GM21528 (cell line): Measurements from ENCODE around the gene MYT1.
"Not testable (repeated sequence)": the region's sequence is repeated elsewhere in the genome, so short reads cannot be mapped to it uniquely, and the experiment has no call there.

Source experiments
- ATAC-seq: cut with Tn5 transposase; IDR thresholded peaks from one replicate; pipeline ENCODE4 v1.9.1; 2021; ENCODE audit warnings: mild to moderate bottlenecking, moderate library complexity; ENCODE audit not compliant: unreplicated experiment, low FRiP score

Gene MYT1

DNA sequence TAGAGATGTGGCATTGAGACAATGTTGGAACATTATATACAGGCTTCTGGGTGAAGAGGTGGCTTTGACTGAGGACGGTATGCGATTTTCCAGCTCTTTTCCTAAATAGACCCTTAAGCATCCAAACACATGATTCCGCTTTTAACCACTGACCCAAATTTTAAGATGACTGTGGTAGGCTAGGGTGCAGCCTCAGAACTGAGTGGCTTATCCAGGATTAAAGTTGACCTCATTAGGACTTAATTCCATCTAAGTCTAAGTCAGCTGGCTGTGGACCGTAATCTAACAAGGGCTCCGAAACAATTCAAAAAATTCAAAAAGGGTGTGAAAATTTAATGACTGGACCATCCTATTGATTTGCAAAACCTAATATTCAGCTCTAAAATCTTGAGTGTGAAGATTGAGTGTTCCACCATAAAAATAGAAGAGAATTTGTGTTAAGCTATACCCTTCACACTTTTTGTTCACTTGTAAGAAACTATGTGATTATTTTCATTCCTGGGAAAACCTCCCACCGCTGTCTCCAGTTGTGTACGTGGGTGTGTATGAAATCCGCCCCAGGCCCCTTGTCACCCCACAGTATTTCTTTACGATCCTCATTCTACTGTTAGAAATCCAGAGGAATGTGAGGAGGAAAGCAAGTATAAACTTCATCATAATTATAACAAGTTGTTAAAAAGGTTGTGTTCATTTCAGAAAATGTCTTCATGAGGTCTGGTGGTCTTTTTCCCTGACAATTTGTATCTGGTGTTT lies 94.0 kb downstream of the MYT1 start:
- ATAC-seq: no peak

DNA sequence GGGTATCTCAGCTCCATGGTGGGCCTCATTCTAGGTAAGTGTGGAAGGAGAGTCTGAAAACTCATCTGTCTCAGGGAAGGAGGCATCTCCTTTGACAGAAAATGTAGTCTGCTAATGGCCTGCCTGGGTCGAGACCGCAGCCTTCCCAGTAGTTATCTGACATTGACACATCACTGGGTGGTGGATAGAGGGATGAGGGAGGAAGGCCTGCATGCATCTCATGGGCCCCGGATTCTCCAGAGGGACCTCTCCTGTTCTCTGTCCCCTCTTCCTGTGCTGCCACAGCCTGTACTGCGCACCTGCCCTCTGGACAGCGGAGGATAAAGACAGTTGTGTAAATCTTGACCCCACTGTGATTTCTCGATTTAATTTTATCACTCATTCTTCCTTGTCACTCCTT lies 96.0 kb downstream of the MYT1 start:
- ATAC-seq: no peak

DNA sequence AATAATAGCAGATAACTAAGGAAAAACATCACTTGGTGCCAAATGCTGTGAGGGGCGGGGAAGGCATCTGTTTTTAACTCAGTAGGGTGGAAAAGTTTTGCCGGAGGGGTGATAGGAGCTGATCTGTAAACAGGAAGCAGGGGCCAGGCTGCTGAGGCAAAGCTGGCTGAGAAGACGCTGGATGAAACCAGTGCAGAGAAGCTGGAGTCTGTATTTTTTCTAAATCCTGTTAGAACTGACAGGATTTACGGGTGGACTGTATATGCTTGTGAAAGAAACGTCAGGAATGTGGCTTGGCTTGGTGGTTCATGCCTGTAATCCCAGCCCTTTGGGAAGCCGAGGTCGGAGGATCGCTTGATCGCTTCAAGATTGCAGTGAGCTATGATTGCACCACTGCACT lies 96.9 kb downstream of the MYT1 start:
- no peak for ATAC-seq

DNA sequence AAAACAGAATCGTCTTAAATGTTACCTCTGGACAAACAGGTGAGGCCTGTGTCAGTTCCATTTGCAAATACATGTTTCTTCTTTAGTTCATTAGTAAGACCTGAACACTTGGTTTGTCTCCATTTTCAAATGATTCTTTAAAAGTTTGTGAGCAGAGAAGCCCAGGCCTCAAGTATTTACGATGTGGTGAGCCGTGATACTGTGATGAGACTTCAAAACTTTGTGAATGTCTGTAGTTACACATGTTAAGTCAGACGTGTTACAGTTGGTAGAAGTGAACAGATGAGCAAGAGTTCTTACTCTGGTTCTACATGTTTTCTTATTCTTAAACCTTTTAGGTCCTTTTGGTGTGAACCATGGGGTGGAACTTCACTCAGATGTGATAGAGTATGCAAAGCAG lies 99.8 kb downstream of the MYT1 start:
- no peak for ATAC-seq

DNA sequence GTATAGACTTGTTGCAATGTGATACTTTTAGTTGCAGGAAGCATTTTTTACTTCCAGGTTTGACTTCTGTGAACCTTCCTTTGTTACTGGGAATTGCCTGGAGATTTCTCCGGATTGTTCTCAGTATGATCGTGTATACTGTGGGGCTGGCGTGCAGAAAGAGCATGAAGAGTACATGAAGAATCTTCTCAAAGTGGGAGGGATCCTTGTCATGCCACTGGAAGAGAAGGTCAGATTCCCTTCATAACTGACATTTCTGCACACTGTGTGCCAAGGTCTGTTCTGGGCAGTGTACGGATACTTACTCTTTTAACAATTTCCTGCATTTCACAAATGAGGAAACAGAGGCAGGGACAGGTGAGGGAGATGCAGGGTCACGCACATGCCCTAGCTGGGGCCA lies 100.9 kb downstream of the MYT1 start:
- ATAC-seq: no peak

DNA sequence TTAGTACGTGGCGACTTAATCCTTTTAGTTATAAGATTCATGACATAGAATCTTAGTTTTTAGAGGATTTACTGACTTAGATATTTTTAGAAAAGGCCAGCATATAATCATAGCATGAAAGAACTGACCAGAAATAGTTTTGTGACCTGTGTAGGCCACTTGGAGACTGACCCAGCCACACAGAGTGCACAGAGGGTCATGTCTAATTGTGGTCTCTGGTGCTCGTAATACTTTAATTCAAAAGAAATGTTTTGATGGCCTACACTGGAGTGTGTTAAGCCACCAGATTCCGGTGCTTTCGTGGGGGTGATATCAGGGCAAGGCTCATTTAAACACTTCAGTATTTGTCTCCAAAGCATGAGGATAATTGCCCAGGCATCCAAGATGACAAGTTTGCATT lies 102.7 kb downstream of the MYT1 start:
- no peak for ATAC-seq

DNA sequence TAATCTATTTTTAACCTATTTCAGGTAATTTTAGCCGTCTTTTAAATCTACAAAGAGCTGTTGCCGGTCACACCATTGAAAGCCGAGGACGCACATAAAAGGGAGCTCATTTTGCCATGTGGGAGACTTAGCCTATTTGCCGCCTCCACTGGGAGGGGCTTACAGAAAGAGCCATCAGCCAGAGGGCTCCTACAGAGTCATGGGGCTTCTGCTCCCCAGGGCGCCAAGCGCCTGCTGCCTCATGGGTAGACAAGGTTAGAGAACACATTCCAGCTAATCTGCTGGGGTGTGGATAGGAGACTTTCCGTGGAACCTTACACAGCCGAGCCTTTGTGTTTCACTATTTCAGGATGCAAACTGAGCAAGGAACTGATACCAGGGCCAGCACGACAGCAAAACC lies 103.9 kb downstream of the MYT1 start:
- ATAC-seq: no peak

DNA sequence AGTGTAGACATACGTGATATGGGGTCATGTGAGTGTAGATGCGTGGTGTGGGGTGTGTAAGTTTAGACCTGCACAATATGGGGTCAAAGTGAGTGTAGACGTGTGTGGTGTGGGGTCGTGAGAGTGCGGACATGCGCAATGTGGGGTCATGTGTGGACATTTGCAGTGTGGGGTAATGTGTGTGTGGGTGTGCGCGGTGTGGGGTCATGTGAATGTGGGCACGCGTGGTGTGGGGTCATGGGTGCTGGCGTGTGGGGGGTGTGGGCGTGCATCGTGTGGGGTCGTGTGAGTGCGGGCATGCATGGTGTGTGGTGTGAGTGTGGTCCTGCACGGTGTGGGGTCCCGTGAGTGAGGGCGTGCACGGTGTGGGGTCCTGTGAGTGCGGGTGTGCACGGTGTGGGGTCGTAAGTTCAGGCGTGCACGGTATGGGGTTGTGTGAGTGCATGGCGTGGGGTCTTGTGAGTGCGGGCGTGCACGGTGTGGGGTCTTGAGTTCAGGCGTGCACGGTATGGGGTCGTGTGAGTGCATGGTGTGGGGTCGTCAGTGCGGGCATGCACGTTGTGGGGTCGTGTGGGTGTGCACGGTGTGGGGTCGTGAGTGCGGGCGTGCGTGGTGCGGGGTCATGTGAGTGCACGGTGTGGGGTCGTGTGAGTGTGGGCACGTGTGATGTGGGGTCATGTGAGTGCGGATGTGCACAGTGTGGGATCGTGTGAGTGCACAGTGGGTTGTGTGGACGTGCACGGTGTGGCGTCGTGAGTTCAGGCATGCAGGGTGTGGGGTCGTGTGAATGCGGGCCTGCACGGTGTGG lies 105.6 kb downstream of the MYT1 start:
- ATAC-seq: no peak

DNA sequence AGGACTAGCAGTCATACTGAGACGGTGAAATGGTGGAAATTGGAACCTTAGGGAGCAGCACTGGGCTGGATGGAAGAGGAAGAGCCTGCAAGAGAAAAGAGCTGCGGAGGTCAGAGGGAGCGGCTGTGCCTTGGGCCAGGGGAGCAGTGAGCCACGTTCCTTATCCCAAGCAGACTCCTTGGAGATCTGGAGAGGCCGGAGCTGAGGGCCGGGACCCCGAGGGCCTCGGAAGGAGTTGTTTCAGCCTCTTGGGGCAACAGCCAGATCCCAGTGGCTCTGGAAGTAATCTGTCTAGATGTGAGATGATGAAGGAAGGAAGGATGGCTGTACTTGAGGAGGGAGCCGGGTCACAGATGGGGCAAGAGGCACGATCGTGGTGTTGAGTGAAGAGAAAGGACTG lies 107.4 kb downstream of the MYT1 start:
- ATAC-seq: no peak

DNA sequence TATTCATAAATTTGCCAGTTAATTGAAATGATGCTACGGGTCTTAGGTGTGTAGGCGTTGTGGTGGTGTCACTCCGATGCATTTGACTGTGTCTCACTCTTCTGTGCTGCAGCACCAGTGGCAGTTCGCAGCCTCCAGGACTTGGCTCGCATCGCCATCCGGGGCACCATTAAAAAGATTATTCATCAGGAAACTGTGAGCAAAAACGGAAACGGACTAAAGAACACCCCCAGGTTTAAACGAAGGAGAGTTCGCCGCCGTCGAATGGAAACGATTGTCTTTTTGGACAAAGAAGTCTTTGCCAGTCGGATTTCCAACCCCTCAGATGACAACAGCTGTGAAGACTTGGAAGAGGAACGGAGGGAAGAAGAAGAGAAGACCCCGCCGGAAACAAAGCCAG lies 108.9 kb downstream of the MYT1 start:
- no peak for ATAC-seq

DNA sequence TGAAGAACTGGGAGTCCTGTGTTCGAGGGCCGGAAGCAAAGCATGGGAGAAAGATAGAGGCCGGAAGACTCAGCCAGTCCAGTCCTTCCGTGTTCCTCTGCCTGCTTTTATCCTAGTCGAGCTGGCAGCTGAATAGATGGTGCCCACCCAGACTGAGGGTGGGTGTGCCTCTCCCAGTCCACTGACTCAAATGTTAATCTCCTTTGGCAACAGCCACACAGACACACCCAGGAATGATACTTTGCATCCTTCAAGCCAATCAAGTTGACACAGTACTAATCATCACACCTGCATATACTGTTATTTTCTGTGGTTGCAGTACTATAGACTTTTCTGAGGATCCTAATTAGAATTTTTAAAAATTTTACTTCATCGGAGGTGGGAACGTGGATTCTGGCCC lies 112.6 kb downstream of the MYT1 start:
- no peak for ATAC-seq

DNA sequence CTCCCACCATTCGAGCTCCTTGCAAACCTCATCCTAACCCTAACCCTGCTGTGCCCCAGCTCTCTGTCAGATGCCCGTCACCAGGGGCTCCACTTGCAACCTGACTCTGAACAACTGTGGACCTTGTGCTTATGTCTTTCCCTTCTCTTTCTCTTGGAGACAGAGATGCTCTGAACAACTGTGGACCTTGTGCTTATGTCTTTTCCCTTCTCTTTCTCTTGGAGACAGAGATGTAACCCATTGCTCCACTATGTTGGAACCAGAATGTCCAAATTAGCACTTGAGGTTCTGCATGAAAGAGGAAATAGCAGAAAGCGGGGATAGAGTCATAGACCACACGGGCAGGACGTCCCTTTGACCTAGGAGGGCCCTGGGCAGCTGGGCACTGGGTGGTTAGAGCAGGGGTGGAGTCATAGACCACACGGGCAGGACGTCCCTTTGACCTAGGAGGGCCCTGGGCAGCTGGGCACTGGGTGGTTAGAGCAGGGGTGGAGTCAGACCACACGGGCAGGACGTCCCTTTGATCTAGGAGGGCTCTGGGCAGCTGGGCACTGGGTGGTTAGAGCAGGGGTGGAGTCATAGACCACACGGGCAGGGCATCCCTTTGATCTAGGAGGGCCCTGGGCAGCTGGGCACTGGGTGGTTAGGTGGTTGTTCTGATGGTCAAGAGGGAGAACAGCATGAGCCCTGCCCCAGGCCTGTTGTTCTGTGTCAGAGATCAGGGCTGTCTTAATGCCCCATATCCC lies 113.5 kb downstream of the MYT1 start:
- ATAC-seq: no peak

DNA sequence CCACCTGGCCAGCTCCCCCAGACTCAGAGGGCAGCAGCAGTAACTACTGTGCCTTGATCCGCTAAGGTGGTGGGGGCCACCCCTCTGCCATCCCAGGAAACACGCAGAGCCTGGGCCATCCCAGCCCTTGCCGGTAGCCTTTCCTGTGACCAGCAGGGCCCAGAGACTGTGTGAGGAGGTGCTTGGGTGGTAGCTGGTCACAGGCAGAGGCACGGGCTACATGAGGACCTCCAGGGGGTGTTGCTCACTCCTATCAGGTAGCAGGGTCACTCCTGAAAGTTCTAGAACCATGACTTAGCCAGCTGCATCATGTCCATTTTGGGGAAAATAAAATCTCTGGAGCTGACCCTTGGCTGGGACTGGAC lies 114.0 kb downstream of the MYT1 start:
- ATAC-seq: no peak

DNA sequence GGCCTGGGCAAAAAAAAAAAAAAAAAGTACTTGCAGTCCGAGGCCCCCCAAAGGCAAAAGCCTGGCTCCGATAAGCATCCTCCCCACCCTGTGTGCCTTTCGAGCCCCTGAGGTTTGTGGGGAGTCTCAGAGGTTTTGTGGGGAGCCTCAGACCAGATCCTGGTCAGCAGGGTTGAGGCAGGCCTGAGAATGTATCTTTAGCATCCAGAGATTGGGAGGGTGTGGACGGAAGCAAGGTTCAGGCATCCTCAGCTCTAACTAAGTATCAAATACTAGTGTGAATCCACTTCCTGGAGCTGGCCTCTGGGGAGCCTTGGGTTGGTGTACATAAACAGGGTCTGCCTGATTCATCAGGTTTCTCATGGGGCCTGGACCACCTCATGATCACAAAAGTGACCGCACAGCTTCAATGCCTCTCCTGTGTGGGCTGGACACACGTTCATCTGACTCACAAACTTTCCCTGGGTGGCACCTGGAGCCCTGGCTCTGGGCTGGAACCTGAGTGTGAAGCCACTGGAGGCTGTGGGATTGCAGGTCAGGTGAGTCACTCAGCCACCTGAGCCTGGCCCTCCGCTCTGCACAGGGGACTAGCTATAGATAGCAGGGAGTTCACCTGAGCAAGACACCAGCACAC lies 115.7 kb downstream of the MYT1 start:
- ATAC-seq: no peak

DNA sequence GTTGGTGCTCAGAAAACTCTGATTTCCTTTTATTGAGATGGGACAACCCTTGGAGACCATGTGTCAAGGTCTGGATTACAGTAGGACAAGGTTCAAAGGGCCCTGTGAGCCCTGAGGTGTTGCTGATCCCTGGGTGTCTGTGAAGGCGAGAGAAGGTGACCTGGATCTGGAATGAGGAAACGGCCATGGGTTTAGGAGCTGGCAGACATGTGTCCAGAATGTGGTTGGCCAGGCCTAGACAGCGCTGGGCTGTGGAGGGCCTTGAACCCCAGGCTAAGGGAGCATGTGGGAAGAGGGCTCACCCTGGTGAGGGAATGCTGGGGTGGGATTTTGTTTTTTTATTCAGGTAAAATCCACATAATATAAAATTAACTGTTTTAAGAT lies 116.2 kb downstream of the MYT1 start:
- ATAC-seq: no peak

DNA sequence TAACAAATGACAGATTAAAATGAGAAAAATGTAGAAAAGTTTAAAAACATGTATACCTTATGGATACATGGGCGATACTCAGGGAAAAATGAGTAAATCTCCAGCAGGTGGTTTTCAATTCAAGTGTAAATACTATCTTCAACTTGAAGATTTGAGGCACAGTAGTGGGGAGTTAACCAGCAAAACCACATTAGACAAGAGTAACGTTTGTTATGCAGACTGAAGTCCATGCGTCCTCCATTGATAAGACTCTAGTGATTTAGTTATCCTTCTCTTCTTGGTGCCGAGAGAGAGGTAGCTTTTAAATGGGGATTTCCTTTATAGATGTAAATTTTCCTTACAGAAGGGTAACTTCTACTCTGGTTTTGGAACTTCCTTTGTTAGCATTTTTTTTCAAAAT lies 119.4 kb downstream of the MYT1 start:
- ATAC-seq: no peak

DNA sequence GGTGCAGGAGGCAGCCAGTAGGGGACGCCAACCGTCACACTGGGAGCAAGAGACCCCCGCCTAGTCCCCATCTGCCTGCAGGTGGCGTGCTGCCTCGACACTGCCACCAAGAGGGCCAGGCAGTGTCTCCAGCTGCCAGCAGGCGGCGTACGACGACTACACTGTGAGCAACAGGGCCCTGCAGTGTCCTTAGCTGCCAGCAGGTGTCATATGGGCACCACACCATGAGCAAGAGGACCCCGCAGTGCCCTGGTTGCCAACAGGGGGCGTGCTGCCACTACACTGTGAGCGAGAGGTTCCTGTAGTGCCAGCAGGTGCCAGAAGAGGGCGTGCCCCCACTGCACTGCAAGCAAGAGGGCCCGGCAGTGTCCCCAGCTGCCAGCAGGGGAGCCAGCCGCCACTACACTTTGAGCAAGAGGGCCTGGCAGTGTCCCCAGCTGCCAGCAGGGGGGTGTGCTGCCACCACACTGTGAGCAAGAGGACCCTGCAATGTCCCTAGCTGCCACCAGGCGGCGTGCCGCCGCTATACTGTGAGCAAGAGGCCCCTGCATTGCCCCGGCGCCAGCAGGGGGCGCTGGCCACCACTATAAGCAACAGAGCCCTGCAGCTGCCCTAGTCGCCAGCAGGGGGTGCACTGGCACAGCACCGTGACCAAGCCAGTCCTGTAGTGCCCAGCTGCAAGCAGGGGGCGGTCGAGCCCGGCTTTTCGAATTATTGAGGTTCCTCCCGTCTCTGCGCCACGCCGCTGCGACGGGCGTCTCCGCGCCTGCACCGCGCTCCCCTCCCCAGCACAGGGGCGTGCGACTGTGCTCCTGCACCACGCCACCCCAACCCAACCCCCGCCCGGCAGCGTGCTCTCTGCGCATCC lies 121.6 kb downstream of the MYT1 start:
- ATAC-seq: peak; percentile 96

DNA sequence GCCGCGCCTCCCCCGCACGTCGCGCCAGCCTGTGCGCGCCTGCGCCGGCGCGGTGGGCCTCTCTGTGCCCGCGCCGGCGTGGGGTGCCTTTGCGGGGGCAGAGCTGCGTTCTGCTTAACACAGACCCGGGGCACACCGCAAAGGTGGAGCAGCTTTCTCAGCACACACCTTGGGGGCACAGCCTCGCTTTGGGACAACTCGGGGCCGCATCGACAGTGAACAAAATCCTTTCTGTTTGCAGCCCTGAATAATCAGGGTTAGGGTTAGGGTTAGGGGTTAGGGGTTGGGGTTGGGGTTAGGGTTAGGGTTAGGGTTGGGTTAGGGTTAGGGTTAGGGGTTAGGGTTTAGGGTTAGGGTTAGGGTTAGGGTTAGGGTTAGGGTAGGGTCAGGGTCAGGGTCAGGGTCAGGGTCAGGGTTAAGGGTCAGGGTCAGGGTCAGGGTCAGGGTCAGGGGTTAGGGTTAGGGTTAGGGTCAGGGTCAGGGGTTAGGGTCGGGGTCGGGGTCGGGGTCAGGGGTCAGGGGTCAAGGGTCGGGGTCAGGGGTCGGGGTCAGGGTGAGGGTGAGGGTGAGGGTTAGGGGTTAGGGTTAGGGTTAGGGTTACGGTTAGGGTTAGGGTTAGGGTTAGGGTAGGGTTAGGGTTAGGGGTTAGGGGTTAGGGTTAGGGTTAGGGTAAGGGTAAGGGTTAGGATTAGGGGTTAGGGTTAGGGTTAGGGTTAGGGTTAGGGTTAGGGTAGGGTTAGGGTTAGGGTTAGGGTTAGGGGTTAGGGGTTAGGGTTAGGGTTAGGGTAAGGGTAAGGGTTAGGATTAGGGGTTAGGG lies 122.4 kb downstream of the MYT1 start:
- ATAC-seq: not testable (repeated sequence)

DNA sequence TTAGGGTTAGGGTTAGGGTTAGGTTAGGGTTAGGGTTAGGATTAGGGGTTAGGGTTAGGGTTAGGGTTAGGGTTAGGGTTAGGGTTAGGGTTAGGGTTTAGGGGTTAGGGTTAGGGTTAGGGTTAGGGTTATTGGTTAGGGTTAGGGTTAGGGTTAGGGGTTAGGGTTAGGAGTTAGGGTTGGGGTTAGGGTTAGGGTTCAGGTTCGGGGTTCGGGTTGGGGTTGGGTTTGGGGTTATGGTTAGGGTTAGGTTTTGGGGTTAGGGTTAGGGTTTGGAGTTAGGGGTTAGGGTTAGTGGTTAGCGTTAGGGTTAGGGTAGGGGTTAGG lies 123.0 kb downstream of the MYT1 start:
- ATAC-seq: not testable (repeated sequence)
